ENCODE results near the gene GYPC.

GYPC gene

GRCh38 chr2:126717928-126718327 is 62.0 kb downstream of the GYPC start:
- DNase-seq (ENCODE audit: insufficient read length, low spot score): no peak
- no peak for TF ChIP-seq POLR2A (IDR thresholded peaks at IDR 0.05; ENCODE audit: low read depth, low read length)
- no peak for FAIRE-seq

GRCh38 chr2:126719191-126719832 is 63.4 kb downstream of the GYPC start:
- FAIRE-seq: no peak
- no peak for DNase-seq (ENCODE audit: insufficient read length, low spot score)
- TF ChIP-seq POLR2A (IDR thresholded peaks at IDR 0.05; ENCODE audit: low read depth, low read length): no peak

DNA sequence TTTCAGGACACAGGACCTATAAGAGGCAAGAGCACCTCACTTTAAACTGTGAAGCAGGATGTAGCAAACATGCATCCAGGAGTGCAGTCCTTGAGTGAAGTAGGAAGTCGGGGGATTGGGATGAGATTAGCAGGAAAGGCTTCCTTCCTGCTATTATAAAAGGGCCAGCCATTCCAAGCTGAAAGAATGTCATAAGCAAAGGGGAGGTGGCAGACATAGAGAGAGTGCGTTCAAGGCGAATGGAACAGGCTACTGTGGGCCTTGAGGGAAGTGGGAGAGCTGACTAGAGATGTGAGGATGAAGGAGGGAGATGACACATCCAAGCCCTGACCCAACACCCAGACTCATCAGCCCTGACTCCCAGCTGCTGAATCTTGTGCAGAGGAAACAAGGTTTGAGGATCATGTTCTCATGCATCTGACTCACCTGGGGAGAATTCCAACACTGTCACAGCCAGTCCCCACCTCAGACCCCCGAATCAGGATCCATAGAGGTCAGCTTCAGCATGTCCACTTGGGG is 63.9 kb downstream of the GYPC start:
- FAIRE-seq (no peak), DNase-seq (ENCODE audit: insufficient read length, low spot score) (no peak)

GRCh38 chr2:126720638-126721037 is 64.7 kb downstream of the GYPC start:
- TF ChIP-seq POLR2A (IDR thresholded peaks at IDR 0.05; ENCODE audit: low read depth, low read length): no peak
- DNase-seq (ENCODE audit: insufficient read length, low spot score): no peak
- FAIRE-seq: no peak

More for the DNA sequence above, 63.9 kb downstream of the GYPC start:
- TF ChIP-seq POLR2A (IDR thresholded peaks at IDR 0.05; ENCODE audit: low read depth, low read length): no peak

DNA sequence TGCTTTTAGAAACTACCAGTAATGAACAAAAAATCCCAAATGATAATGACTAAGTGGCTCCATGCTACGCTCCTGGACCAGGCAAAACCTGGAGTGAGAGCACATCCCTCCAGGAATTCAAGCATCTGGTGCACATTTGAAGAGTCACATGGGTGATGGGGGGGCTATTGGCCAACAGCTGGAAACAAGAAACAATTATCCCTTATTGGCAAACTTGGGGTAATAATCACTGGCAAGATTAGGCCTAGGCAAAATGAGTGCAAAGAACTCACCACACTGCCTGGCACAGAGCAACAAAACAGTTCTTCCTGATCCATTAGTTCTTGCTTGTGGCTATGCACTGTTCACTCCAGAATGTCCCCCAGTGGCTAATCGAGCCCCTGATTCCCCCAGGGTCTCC is 66.1 kb downstream of the GYPC start:
- TF ChIP-seq POLR2A (IDR thresholded peaks at IDR 0.05; ENCODE audit: low read depth, low read length): no peak
- no peak for FAIRE-seq

DNA sequence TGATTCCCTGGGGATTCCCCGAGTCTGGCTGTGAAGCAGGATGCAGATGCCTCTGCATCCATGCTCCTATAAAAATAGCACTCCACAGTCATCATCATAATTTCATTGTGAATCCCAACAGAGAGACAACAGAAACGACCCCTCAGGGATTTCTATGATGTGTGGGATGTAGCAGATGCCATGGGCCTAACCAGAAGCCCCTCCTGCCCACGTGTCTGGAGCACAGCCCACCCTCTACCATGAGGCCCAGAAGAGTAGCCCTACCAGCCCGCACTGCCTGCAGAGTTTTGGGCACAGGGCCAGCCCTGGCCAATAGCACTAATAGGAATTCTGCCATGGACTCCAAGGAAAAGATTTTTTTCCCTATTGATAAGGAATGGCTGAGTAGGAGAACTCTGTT is 66.6 kb downstream of the GYPC start:
- FAIRE-seq: no peak
- DNase-seq (ENCODE audit: insufficient read length, low spot score): no peak
- no peak for TF ChIP-seq POLR2A (IDR thresholded peaks at IDR 0.05; ENCODE audit: low read depth, low read length)

More for the DNA sequence above, 66.1 kb downstream of the GYPC start:
- DNase-seq (ENCODE audit: insufficient read length, low spot score): no peak

- FAIRE-seq (no peak), DNase-seq (ENCODE audit: insufficient read length, low spot score) (no peak)
- TF ChIP-seq POLR2A (IDR thresholded peaks at IDR 0.05; ENCODE audit: low read depth, low read length): no peak
Observed at GRCh38 chr2:126723281-126723815, 67.4 kb downstream of the GYPC start.

DNA sequence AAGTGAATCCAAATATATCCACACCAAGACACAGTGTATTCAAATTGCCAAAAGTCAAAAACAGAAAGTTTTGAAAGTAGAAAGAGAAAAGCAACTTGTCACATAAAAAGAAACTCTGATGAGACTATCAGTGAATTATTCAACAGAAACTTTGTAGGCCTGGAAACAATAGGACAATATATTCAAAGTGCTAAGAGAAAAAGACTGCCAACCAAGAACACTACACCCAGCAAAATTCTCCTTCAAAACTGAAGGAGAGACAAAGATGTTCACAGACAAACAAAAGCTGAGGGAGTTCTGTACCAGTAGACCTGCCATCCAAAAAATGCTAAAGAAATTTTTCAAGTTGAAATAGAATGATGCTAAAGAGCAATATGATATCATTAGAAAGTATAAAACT is 69.6 kb downstream of the GYPC start:
- no peak for FAIRE-seq
- no peak for DNase-seq (ENCODE audit: insufficient read length, low spot score)
- TF ChIP-seq POLR2A (IDR thresholded peaks at IDR 0.05; ENCODE audit: low read depth, low read length): no peak

DNA sequence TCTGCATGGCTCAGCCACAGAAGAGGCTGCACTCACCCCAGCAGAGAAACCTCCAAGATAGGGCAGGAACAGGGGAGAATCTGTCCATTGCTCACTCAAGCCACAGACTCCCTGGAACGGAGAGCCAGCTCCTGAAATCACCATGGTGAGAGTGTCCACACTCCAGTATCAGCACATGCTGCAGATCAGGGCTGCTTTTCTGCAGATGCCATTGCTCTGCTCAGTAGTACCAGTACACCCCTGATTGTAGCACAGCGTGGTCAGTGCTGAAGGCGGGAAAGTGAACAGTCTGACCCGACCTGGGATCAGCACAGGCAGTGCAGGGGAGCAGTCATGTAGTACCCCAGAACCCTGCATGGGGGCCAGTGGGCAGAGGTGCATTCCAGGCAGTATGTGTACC is 73.9 kb downstream of the GYPC start:
- DNase-seq (ENCODE audit: insufficient read length, low spot score) (no peak), FAIRE-seq (no peak)
- no peak for TF ChIP-seq POLR2A (IDR thresholded peaks at IDR 0.05; ENCODE audit: low read depth, low read length)

DNA sequence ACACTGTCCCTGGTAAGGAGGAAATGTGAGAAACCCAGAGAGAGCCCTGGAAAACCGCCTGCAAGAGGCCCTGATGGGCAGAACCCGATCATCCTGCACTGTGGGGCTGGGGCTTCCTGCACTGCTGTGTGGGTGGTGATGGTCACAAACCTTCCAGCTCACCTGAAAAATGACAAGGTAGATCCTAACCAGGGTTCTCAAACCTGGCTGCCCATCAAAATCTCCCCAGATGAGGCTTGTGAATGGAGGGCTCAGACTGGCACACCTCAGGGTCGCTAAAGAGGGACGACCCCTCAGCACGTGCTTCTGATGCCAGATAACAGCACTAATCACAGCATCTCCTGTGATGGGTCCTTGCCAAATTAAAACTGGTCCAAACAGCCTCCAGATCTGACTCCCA is 74.7 kb downstream of the GYPC start:
- no peak for TF ChIP-seq POLR2A (IDR thresholded peaks at IDR 0.05; ENCODE audit: low read depth, low read length)
- FAIRE-seq (no peak), DNase-seq (ENCODE audit: insufficient read length, low spot score) (no peak)

- DNase-seq (ENCODE audit: insufficient read length, low spot score) (no peak), FAIRE-seq (no peak)
- TF ChIP-seq POLR2A (IDR thresholded peaks at IDR 0.05; ENCODE audit: low read depth, low read length): no peak
Observed at GRCh38 chr2:126731353-126731752, 75.4 kb downstream of the GYPC start.

GRCh38 chr2:126732682-126733245 is 76.8 kb downstream of the GYPC start:
- no peak for TF ChIP-seq POLR2A (IDR thresholded peaks at IDR 0.05; ENCODE audit: low read depth, low read length)
- DNase-seq (ENCODE audit: insufficient read length, low spot score): no peak
- FAIRE-seq: no peak

GRCh38 chr2:126733795-126734194 is 77.8 kb downstream of the GYPC start:
- FAIRE-seq: no peak
- DNase-seq (ENCODE audit: insufficient read length, low spot score): no peak
- TF ChIP-seq POLR2A (IDR thresholded peaks at IDR 0.05; ENCODE audit: low read depth, low read length): no peak

DNA sequence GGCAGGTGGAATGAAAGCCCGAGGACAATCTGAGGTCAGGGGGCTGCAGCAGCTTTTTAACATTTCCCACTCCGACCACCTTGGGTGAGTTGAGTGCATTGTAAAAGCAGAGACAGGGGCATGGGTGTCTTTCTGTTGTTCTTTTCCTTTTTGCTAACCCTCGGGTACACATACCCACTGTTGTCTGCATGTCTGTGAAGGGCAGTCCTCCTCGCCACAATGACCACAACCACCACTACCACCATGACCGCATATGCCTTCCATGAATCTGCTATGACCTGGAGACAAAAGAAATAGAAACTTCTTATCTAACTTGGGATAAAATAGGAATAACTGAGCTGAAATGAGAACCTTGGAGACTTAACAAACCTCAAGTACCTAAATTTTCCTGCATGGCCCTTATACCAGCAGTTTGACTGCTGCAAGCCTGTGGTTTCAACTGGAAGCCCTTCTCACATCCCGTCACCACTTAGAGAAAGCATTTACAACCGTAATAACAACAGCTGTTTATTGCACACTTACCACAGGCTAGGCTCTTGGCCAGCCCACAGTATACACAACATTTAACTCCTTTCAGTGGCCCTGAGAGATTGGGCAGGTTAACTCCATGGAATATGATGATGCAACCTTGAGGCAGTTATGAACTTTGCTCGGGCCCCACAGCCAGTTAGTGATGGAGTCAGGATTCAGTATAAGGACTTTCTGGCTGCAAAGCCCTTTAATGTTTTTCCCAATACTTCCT is 80.3 kb downstream of the GYPC start:
- FAIRE-seq (no peak), DNase-seq (ENCODE audit: insufficient read length, low spot score) (no peak)
- no peak for TF ChIP-seq POLR2A (IDR thresholded peaks at IDR 0.05; ENCODE audit: low read depth, low read length)

Measured in H54 (cell line).